Neural cell (in vitro differentiated cells): Measurements from ENCODE around the gene CDHR2. TPM values are rescaled to one million over a fixed set of nuclear protein-coding genes. Genes with fewer than 3 reads are reported as not detected.

Source experiments
- H2AFZ ChIP-seq: fragments of 200-600, 300-800 bp; sonication (generic), shearing (Covaris generic); 2 replicates; pipeline ENCODE4 v1.6.0; 2014; ENCODE audit warnings: low read depth, mild to moderate bottlenecking, antibody characterized with exemption, low read length, moderate library complexity
- H3F3A ChIP-seq: fragments of 200-600 bp; shearing (Covaris generic); 2 replicates; pipeline ENCODE4 v1.6.1; 2016; ENCODE audit warnings: mild to moderate bottlenecking, moderate library complexity, mixed read lengths, antibody characterized with exemption, low read length; ENCODE audit not compliant: insufficient read depth, poor library complexity, severe bottlenecking
- H3K27ac ChIP-seq: fragments of 200-600, 300-800 bp; sonication (generic), shearing (Covaris generic); 2 replicates; pipeline ENCODE4 v1.5.1; 2014; ENCODE audit warnings: mild to moderate bottlenecking, low read length, moderate library complexity
- H3K27me3 ChIP-seq: fragments of 300-800, 200-600 bp; sonication (generic), shearing (Covaris generic); 2 replicates; pipeline ENCODE4 v1.6.0; 2014; ENCODE audit warnings: mild to moderate bottlenecking, low read depth, low read length, moderate library complexity; ENCODE audit not compliant: insufficient read depth
- H3K36me3 ChIP-seq: fragments of 300-800, 200-600 bp; sonication (generic), shearing (Covaris generic); 2 replicates; pipeline ENCODE4 v1.5.1; 2014; ENCODE audit warnings: mild to moderate bottlenecking, antibody characterized with exemption, low read length, moderate library complexity; ENCODE audit not compliant: insufficient read depth
- H3K4me2 ChIP-seq: fragments of 300-800, 200-600 bp; sonication (generic), shearing (Covaris generic); 2 replicates; pipeline ENCODE4 v1.6.0; 2014; ENCODE audit warnings: mild to moderate bottlenecking, low read length
- H3K4me3 ChIP-seq: fragments of 300-800, 200-600 bp; sonication (generic), shearing (Covaris generic); 2 replicates; pipeline ENCODE4 v1.5.1; 2014; ENCODE audit warnings: mild to moderate bottlenecking, low read length, moderate library complexity
- H3K79me2 ChIP-seq: fragments of 200-600 bp; shearing (Covaris generic); replicated peaks from 2 replicates; pipeline ENCODE4 v1.6.0; 2014; ENCODE audit warnings: mild to moderate bottlenecking, low read length, moderate library complexity; ENCODE audit not compliant: insufficient read depth
- H3K9ac ChIP-seq: fragments of 300-800, 200-600 bp; sonication (generic), shearing (Covaris generic); 2 replicates; pipeline ENCODE4 v1.6.1; 2016; ENCODE audit warnings: mild to moderate bottlenecking, low read length, mixed read lengths
- H3K9me2 ChIP-seq: fragments of 200-600 bp; shearing (Covaris generic); 2 replicates; pipeline ENCODE4 v1.6.1; 2016; ENCODE audit warnings: mild to moderate bottlenecking, low read length, mixed read lengths; ENCODE audit not compliant: insufficient read depth
- H3K9me3 ChIP-seq: fragments of 200-600, 300-800 bp; sonication (generic), shearing (Covaris generic); 2 replicates; pipeline ENCODE4 v1.6.1; 2016; ENCODE audit warnings: mild to moderate bottlenecking, mixed run types, low read length, moderate library complexity, mixed read lengths
- H4K20me1 ChIP-seq: fragments of 200-600 bp; shearing (Covaris generic); 2 replicates; pipeline ENCODE4 v1.6.1; 2016; ENCODE audit warnings: mild to moderate bottlenecking, mixed run types; ENCODE audit not compliant: insufficient read depth
- EP300 ChIP-seq: fragments of 450-650 bp; conservative IDR thresholded peaks from 2 replicates; pipeline ENCODE4 v1.6.1; 2014; ENCODE audit warnings: antibody characterized with exemption, mild to moderate bottlenecking, moderate library complexity; ENCODE audit not compliant: poor library complexity, severe bottlenecking
- EZH2 ChIP-seq: fragments of 200-600, 300-800 bp; shearing (Covaris generic), sonication (generic); IDR thresholded peaks from 2 replicates; pipeline ENCODE4 v1.6.1; 2014; ENCODE audit warnings: antibody characterized with exemption, low read length, borderline replicate concordance, mild to moderate bottlenecking; ENCODE audit not compliant: insufficient read depth, poor library complexity, severe bottlenecking
- MXI1 ChIP-seq: fragments of 450-650 bp; conservative IDR thresholded peaks from 2 replicates; pipeline ENCODE4 v1.6.1; 2014; ENCODE audit warnings: antibody characterized with exemption, mild to moderate bottlenecking; ENCODE audit not compliant: poor library complexity, severe bottlenecking
- POLR2AphosphoS5 ChIP-seq: IDR thresholded peaks from 2 replicates; pipeline ENCODE4 v1.6.1; 2012
- RAD21 ChIP-seq: fragments of 450-650 bp; conservative IDR thresholded peaks from 2 replicates; pipeline ENCODE4 v1.6.1; 2014; ENCODE audit warnings: antibody characterized with exemption, mild to moderate bottlenecking, moderate library complexity
- SMC3 ChIP-seq: fragments of 450-650 bp; conservative IDR thresholded peaks from 2 replicates; pipeline ENCODE4 v1.6.1; 2014; ENCODE audit warnings: antibody characterized with exemption, mild to moderate bottlenecking, moderate library complexity; ENCODE audit not compliant: poor library complexity
- TAF1 ChIP-seq: IDR thresholded peaks from 2 replicates; pipeline ENCODE4 v1.6.1; 2012; ENCODE audit warnings: low read depth
- polyA plus RNA-seq: library from polyadenylated mRNA; depleted of rRNA; stranded (reverse); fragments of >200 nt; gene quantifications from 2 replicates; pipeline ENCODE4 v1.2.3, GENCODE V29; 2014
- TF ChIP-seq, protein P1 (sequence below): fragments of 450-650 bp; IDR thresholded peaks from 2 replicates; pipeline ENCODE4 v1.5.1; 2014; ENCODE audit warnings: antibody characterized with exemption, mild to moderate bottlenecking, moderate library complexity; ENCODE audit not compliant: poor library complexity, severe bottlenecking
- TF ChIP-seq, protein P2 (sequence below): IDR thresholded peaks from 2 replicates; pipeline ENCODE4 v1.6.1; 2012; ENCODE audit warnings: borderline replicate concordance

The CDHR2 gene
- polyA plus RNA-seq, 1 donor from 2014 or later = 1.0 TPM

DNA sequence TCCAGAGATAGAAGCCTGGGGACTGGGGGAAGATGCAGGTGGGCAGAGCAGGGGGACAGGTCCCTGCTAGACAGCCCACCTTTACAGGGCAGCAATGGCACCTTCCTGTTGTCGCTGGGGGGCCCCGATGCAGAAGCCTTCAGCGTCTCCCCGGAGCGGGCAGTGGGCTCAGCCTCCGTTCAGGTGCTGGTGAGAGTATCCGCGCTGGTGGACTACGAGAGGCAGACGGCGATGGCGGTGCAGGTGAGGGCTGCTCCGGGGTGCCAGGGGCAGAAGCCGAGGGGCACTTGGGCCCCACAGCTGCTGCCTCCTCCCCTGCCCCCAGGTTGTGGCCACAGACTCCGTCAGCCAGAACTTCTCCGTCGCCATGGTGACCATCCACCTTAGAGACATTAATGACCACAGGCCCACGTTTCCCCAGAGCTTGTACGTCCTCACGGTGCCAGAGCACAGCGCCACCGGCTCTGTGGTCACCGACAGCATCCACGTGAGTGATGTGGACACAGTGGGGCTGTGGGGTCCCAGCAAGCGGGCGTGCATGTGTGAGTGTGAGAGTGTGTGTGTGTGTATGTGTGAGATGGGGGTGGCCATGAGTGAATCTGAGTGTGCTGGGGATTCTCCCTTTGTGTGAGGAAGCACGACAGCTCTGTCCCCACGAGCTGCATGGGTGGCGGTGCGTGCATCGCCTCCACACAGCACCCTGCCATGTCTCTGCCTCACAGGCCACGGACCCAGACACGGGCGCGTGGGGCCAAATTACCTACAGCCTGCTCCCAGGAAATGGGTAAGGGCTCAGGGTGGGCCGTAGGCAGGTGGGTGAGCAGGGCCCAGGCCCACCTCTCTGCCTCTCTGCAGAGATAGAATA is 28.4 kb downstream of the CDHR2 start:
- no peaks in the 10 kb centered on the region for H3K27me3 ChIP-seq
- H2AFZ ChIP-seq = no peak overlapping the region
- no peaks in the 10 kb centered on the region for H3K79me2 ChIP-seq
- no peak overlapping the region for H3K4me3 ChIP-seq
- no peaks in the 10 kb centered on the region for H3F3A ChIP-seq
- H3K27ac ChIP-seq = peak overlapping the region; percentile 12
- H3K36me3 ChIP-seq = no peaks in the 10 kb centered on the region
- TF ChIP-seq, protein P1, sequence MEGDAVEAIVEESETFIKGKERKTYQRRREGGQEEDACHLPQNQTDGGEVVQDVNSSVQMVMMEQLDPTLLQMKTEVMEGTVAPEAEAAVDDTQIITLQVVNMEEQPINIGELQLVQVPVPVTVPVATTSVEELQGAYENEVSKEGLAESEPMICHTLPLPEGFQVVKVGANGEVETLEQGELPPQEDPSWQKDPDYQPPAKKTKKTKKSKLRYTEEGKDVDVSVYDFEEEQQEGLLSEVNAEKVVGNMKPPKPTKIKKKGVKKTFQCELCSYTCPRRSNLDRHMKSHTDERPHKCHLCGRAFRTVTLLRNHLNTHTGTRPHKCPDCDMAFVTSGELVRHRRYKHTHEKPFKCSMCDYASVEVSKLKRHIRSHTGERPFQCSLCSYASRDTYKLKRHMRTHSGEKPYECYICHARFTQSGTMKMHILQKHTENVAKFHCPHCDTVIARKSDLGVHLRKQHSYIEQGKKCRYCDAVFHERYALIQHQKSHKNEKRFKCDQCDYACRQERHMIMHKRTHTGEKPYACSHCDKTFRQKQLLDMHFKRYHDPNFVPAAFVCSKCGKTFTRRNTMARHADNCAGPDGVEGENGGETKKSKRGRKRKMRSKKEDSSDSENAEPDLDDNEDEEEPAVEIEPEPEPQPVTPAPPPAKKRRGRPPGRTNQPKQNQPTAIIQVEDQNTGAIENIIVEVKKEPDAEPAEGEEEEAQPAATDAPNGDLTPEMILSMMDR = no peak
- no peak for TF ChIP-seq EZH2
- no peak for TF ChIP-seq MXI1
- TF ChIP-seq POLR2AphosphoS5 = peak; percentile 43
- TF ChIP-seq EP300 = no peak
- TF ChIP-seq, protein P2, sequence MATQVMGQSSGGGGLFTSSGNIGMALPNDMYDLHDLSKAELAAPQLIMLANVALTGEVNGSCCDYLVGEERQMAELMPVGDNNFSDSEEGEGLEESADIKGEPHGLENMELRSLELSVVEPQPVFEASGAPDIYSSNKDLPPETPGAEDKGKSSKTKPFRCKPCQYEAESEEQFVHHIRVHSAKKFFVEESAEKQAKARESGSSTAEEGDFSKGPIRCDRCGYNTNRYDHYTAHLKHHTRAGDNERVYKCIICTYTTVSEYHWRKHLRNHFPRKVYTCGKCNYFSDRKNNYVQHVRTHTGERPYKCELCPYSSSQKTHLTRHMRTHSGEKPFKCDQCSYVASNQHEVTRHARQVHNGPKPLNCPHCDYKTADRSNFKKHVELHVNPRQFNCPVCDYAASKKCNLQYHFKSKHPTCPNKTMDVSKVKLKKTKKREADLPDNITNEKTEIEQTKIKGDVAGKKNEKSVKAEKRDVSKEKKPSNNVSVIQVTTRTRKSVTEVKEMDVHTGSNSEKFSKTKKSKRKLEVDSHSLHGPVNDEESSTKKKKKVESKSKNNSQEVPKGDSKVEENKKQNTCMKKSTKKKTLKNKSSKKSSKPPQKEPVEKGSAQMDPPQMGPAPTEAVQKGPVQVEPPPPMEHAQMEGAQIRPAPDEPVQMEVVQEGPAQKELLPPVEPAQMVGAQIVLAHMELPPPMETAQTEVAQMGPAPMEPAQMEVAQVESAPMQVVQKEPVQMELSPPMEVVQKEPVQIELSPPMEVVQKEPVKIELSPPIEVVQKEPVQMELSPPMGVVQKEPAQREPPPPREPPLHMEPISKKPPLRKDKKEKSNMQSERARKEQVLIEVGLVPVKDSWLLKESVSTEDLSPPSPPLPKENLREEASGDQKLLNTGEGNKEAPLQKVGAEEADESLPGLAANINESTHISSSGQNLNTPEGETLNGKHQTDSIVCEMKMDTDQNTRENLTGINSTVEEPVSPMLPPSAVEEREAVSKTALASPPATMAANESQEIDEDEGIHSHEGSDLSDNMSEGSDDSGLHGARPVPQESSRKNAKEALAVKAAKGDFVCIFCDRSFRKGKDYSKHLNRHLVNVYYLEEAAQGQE = no peak
- TF ChIP-seq SMC3 = no peak
- H3K4me2 ChIP-seq = no peak overlapping the region
- H3K9me3 ChIP-seq = no peaks in the 10 kb centered on the region
- no peak overlapping the region for H3K9ac ChIP-seq
- H3K9me2 ChIP-seq = no peaks in the 10 kb centered on the region
- H4K20me1 ChIP-seq = no peaks in the 10 kb centered on the region

DNA sequence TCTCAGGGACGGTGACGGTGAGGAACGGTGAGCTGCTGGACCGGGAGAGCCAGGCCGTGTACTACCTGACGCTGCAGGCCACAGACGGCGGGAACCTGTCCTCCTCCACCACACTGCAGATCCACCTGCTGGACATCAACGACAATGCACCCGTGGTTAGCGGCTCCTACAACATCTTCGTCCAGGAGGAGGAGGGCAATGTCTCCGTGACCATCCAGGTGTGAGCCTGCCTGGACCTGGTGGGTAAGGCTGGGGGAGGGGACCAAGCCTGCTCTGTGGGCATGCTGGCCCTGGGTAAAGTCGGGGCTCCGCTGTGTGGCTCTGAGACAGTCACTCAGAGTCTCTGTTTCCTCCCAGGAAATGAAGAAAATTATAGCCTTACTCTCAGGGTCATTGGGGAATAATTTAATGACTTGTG is 29.3 kb downstream of the CDHR2 start:
- Histone ChIP-seq H3K79me2 (no peaks in the 10 kb centered on the region), H3K27me3 (no peaks in the 10 kb centered on the region), H3K27ac (no peak overlapping the region), H2AFZ (no peak overlapping the region), H3K9ac (no peak overlapping the region), H3K4me3 (no peak overlapping the region), H3F3A (no peaks in the 10 kb centered on the region), H4K20me1 (no peaks in the 10 kb centered on the region), H3K9me2 (no peaks in the 10 kb centered on the region), H3K4me2 (no peak overlapping the region), H3K36me3 (no peaks in the 10 kb centered on the region), H3K9me3 (no peaks in the 10 kb centered on the region)
- TF ChIP-seq TAF1 (no peak), RAD21 (no peak), EP300 (no peak), SMC3 (peak; percentile 31), EZH2 (no peak), MXI1 (no peak), POLR2AphosphoS5 (no peak)
- TF ChIP-seq, protein P2 = no peak
- TF ChIP-seq, protein P1 = peak; percentile 29
